Measurements from ENCODE around the gene PLPP1. TPM values are rescaled to one million over a fixed set of nuclear protein-coding genes. Genes with fewer than 3 reads are reported as not detected.

The PLPP1 gene
- total and polyA plus RNA-seq, 2 of the 8 experiments (the other 6 are each of a cell fraction or from before 2014, with no cell fraction given), result 43.7 to 91.3 TPM

GRCh38 chr5:55392669-55393068 lies 142.1 kb downstream of the PLPP1 start:
- H2BK20ac ChIP-seq (ENCODE audit: low read length), result no peak overlapping the region
- no peak overlapping the region for H3K4me2 ChIP-seq (ENCODE audit: insufficient read depth in 1 of 2, low read depth in 2 of 2, low read length in 2 of 2)
- no peaks in the 10 kb centered on the region for H3K27me3 ChIP-seq (replicated peaks in 1 of 4; ENCODE audit: control insufficient read depth in 3 of 4, extremely low read depth in 1 of 4, insufficient read depth in 3 of 4, low read length in 3 of 4)
- H2BK5ac ChIP-seq (ENCODE audit: low read depth, low read length), result no peak overlapping the region
- H4K91ac ChIP-seq (replicated peaks; ENCODE audit: insufficient read length, low read length), result no peak overlapping the region
- no peak overlapping the region for H2BK120ac ChIP-seq (replicated peaks; ENCODE audit: low read depth, low read length)
- H3K4me1 ChIP-seq (replicated peaks in 1 of 4; ENCODE audit: control insufficient read depth in 3 of 4, insufficient read depth in 4 of 4, low read length in 3 of 4), result peaks cover 0 to 3% (median 0%) of the 10 kb centered on the region in 4 experiments; a peak in 1 of 7 replicates
- H3K18ac ChIP-seq (ENCODE audit: extremely low read depth, low read length), result no peak overlapping the region
- no peak overlapping the region for H4K5ac ChIP-seq (ENCODE audit: insufficient read length, low read depth, low read length)
- H2BK12ac ChIP-seq (ENCODE audit: low read depth, low read length), result no peak overlapping the region
- peaks cover 11 to 13% of the 10 kb centered on the region in 2 experiments for H3K9me3 ChIP-seq (ENCODE audit: insufficient read depth in 2 of 2, low read depth in 1 of 2, low read length in 1 of 2)
- H2AK5ac ChIP-seq (ENCODE audit: low read depth, low read length), result no peak overlapping the region
- H3K79me1 ChIP-seq (ENCODE audit: low read depth, low read length), result no peaks in the 10 kb centered on the region
- no peak overlapping the region for H3K4ac ChIP-seq (replicated peaks; ENCODE audit: insufficient read length, low read depth, low read length)
- H3K23me2 ChIP-seq (ENCODE audit: low read depth, low read length), result no peaks in the 10 kb centered on the region
- H2BK15ac ChIP-seq (ENCODE audit: low read length), result no peak overlapping the region
- H3K36me3 ChIP-seq (ENCODE audit: control insufficient read depth in 2 of 4, insufficient read depth in 4 of 4, low read length in 3 of 4), result peaks cover 4 to 49% (median 26%) of the 10 kb centered on the region in 4 experiments; a peak in 7 of 8 replicates
- H3K27ac ChIP-seq (ENCODE audit: low read depth, low read length), result no peak overlapping the region
- H3K4me3 ChIP-seq (ENCODE audit: extremely low read depth in 1 of 4, insufficient read depth in 2 of 4, low read depth in 3 of 4, low read length in 4 of 4), result no peak overlapping the region
- H2AFZ ChIP-seq (ENCODE audit: low read length), result no peak overlapping the region
- H4K8ac ChIP-seq (ENCODE audit: extremely low read depth, insufficient read depth, low read length), result no peak overlapping the region
- no peak overlapping the region for H3K9ac ChIP-seq (replicated peaks in 1 of 4; ENCODE audit: extremely low read depth in 1 of 4, low read depth in 3 of 4, low read length in 3 of 4)
- FAIRE-seq, result no peak
- no peak for DNase-seq (ENCODE audit: low read depth in 1 of 2, low spot score in 2 of 2)
- POLR2A ChIA-PET (ENCODE audit: partially characterized antibody), result interaction anchor here (0.7 to 1.1 kb wide), 2 partner anchors 9 to 300 kb away, joined by 3 read pairs; no protein-coding TSS in a partner anchor
- no peaks in the 10 kb centered on the region for H3K79me2 ChIP-seq (ENCODE audit: control insufficient read depth in 1 of 2, insufficient read depth in 2 of 2, low read length in 2 of 2)
- no peak overlapping the region for H3K14ac ChIP-seq (ENCODE audit: insufficient read length)
- TF ChIP-seq HDAC2 (IDR thresholded peaks at IDR 0.05; ENCODE audit: borderline replicate concordance in 1 of 2, low read depth in 2 of 2, low read length in 2 of 2), result no peak
- TF ChIP-seq SIX5 (IDR thresholded peaks at IDR 0.05; ENCODE audit: low read depth, low read length), result no peak
- TF ChIP-seq RXRA (IDR thresholded peaks at IDR 0.05; ENCODE audit: insufficient read depth, low read depth, low read length), result no peak
- TF ChIP-seq E2F6 (IDR thresholded peaks at IDR 0.05), result no peak
- TF ChIP-seq TAF1 (IDR thresholded peaks at IDR 0.05; ENCODE audit: low read depth, low read length), result no peak
- no peak for TF ChIP-seq CHD1 (IDR thresholded peaks at IDR 0.05; ENCODE audit: low read depth, low read length)
- TF ChIP-seq ATF2 (IDR thresholded peaks at IDR 0.05; ENCODE audit: low read length), result no peak
- no peak for TF ChIP-seq HDAC6 (IDR thresholded peaks at IDR 0.05; ENCODE audit: low read depth, low read length)
- TF ChIP-seq JUN (IDR thresholded peaks at IDR 0.05; ENCODE audit: low read depth, low read length), result no peak
- no peaks in the 10 kb centered on the region for H4K20me1 ChIP-seq (replicated peaks in 1 of 2; ENCODE audit: control insufficient read depth in 1 of 2, insufficient read depth in 2 of 2, low read length in 2 of 2)
- CTCF ChIA-PET (ENCODE audit: partially characterized antibody), result interaction anchor here (0.6 to 1.5 kb wide), 4 partner anchors 9 to 853 kb away, joined by 3 to 6 read pairs (median 3); no protein-coding TSS in a partner anchor
- H3K23ac ChIP-seq (ENCODE audit: insufficient read length), result no peak overlapping the region
- 88% methylated on average over 1 of the region's 1 CpG; no CpG with 5 or more reads in 1 of the 2 experiments for WGBS, 2 experiments (ENCODE audit: extremely low coverage in 1 of 2, insufficient coverage in 1 of 2, insufficient read length in 1 of 2, insufficient replicate concordance in 2 of 2, low coverage in 1 of 2, low lambda C conversion rate in 2 of 2, missing lambda C conversion rate in 1 of 2)
- no peak overlapping the region for H3K56ac ChIP-seq (replicated peaks; ENCODE audit: insufficient read length, low read depth, low read length)

Data from H1 (cell line).